NCI-H2227 treated with DMSO at 0.1 percent for 48 hours (cell line): ENCODE data around the gene CHD9.
A peak's percentile ranks its signal among the peaks of the same experiment; 100 is the strongest.

Source experiments
- DNase-seq: peaks from one replicate; lab custom pipeline; 2025; lab: John Stamatoyannopoulos, UW

The CHD9 gene

GRCh38 chr16:53094013-53094630 is 39.3 kb downstream of the CHD9 start:
- no peak for DNase-seq

GRCh38 chr16:53097190-53097589 is 42.4 kb downstream of the CHD9 start:
- DNase-seq = no peak

GRCh38 chr16:53098526-53099317 is 43.9 kb downstream of the CHD9 start:
- DNase-seq = peak; percentile 56

GRCh38 chr16:53099318-53100130 is 44.7 kb downstream of the CHD9 start:
- DNase-seq = peak; percentile 74

- no peak for DNase-seq
These were observed 45.4 kb downstream of the CHD9 start for GRCh38 chr16:53100131-53100748.

- DNase-seq = no peak
These were observed 46.1 kb downstream of the CHD9 start for GRCh38 chr16:53100889-53101288.

GRCh38 chr16:53103811-53104210 is 49.0 kb downstream of the CHD9 start:
- DNase-seq = no peak

GRCh38 chr16:53105565-53105964 is 50.8 kb downstream of the CHD9 start:
- DNase-seq = no peak

- DNase-seq = no peak
These were observed 56.4 kb downstream of the CHD9 start for GRCh38 chr16:53111078-53111791.

- no peak for DNase-seq
These were observed 57.2 kb downstream of the CHD9 start for GRCh38 chr16:53112015-53112414.

GRCh38 chr16:53115047-53115446 is 60.3 kb downstream of the CHD9 start:
- DNase-seq = no peak

GRCh38 chr16:53115773-53116172 is 61.0 kb downstream of the CHD9 start:
- DNase-seq = no peak

- no peak for DNase-seq
These were observed 66.3 kb downstream of the CHD9 start for GRCh38 chr16:53121043-53121620.

- no peak for DNase-seq
These were observed 66.9 kb downstream of the CHD9 start for GRCh38 chr16:53121661-53122060.

GRCh38 chr16:53123747-53124146 is 69.0 kb downstream of the CHD9 start:
- no peak for DNase-seq

GRCh38 chr16:53126390-53126789 is 71.6 kb downstream of the CHD9 start:
- no peak for DNase-seq

GRCh38 chr16:53129281-53130158 is 74.7 kb downstream of the CHD9 start:
- DNase-seq = peak; percentile 13

GRCh38 chr16:53130159-53131049 is 75.6 kb downstream of the CHD9 start:
- DNase-seq = peak; percentile 91

GRCh38 chr16:53131050-53131362 is 76.2 kb downstream of the CHD9 start:
- DNase-seq = peak; percentile 31
